ENCODE results near the gene KDF1.

The KDF1 gene

DNA sequence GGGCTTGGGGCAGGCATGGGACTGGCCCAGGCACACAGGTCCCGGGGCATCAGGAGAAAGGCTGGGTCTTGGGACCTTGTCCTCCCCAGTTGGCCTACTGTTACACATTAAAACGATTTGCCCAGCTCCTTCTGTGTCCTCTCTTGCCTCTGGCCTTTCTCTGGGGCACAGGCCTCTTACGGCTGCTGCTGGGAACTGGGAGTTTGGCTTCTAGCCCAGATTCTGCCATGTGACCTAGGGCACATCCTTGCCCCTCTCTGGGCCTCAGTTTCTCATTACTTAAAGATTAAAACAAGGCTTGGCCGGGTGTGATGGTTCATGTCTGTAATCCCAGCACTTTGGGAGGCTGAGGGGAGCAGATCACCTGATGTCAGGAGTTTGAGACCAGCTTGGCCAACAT is 14.0 kb downstream of the KDF1 start:
- no peaks in the 10 kb centered on the region for H3K79me2 ChIP-seq (ENCODE audit: insufficient read depth, low read length)
- no peaks in the 10 kb centered on the region for H3K9me3 ChIP-seq (ENCODE audit: insufficient read depth, low read length)
- H4K20me1 ChIP-seq (ENCODE audit: low read depth, low read length): no peaks in the 10 kb centered on the region
- no peak overlapping the region for H3K9ac ChIP-seq (ENCODE audit: low read length)
- no peak overlapping the region for H3K27ac ChIP-seq (ENCODE audit: low read depth, low read length)
- no peak overlapping the region for H2AFZ ChIP-seq (ENCODE audit: low read depth, low read length, severe bottlenecking)
- peaks cover 8% of the 10 kb centered on the region; the same call in 1 of the 2 replicates for H3K36me3 ChIP-seq (ENCODE audit: low read length)
- H3K4me3 ChIP-seq (ENCODE audit: insufficient read depth, low read length, poor library complexity, severe bottlenecking): no peak overlapping the region
- TF ChIP-seq EZH2phosphoT487 (conservative IDR thresholded peaks at IDR 0.05; ENCODE audit: low read length) (no peak), CTCF (IDR thresholded peaks at IDR 0.05; ENCODE audit: insufficient read depth, low read length, poor library complexity, severe bottlenecking) (no peak)
- 0 out of 2 replicates have a peak, but pooled peaks cover 4% of the 10 kb centered on the region for H3F3A ChIP-seq (ENCODE audit: insufficient read depth)
- H3K9me2 ChIP-seq (replicated peaks; ENCODE audit: insufficient read depth, low read length): no peaks in the 10 kb centered on the region
- no peaks in the 10 kb centered on the region for H3K27me3 ChIP-seq (ENCODE audit: low read length)
- H3K4me2 ChIP-seq (ENCODE audit: low read depth, low read length, poor library complexity, severe bottlenecking): no peak overlapping the region

- H3F3A ChIP-seq (ENCODE audit: insufficient read depth): 0 out of 2 replicates have a peak, but pooled peaks cover 4% of the 10 kb centered on the region
- no peaks in the 10 kb centered on the region for H3K9me2 ChIP-seq (replicated peaks; ENCODE audit: insufficient read depth, low read length)
- no peak overlapping the region for H3K4me2 ChIP-seq (ENCODE audit: low read depth, low read length, poor library complexity, severe bottlenecking)
- H3K79me2 ChIP-seq (ENCODE audit: insufficient read depth, low read length): no peaks in the 10 kb centered on the region
- H2AFZ ChIP-seq (ENCODE audit: low read depth, low read length, severe bottlenecking): no peak overlapping the region
- no peaks in the 10 kb centered on the region for H4K20me1 ChIP-seq (ENCODE audit: low read depth, low read length)
- no peaks in the 10 kb centered on the region for H3K27me3 ChIP-seq (ENCODE audit: low read length)
- no peak overlapping the region for H3K9ac ChIP-seq (ENCODE audit: low read length)
- peaks cover 8% of the 10 kb centered on the region; the same call in 1 of the 2 replicates for H3K36me3 ChIP-seq (ENCODE audit: low read length)
- no peak for TF ChIP-seq CTCF (IDR thresholded peaks at IDR 0.05; ENCODE audit: insufficient read depth, low read length, poor library complexity, severe bottlenecking)
- no peak overlapping the region for H3K4me3 ChIP-seq (ENCODE audit: insufficient read depth, low read length, poor library complexity, severe bottlenecking)
- H3K27ac ChIP-seq (ENCODE audit: low read depth, low read length): no peak overlapping the region
- H3K9me3 ChIP-seq (ENCODE audit: insufficient read depth, low read length): no peaks in the 10 kb centered on the region
These were observed 14.5 kb downstream of the KDF1 start for GRCh38 chr1:26945728-26946127.

GRCh38 chr1:26945138-26945537 is 15.1 kb downstream of the KDF1 start:
- 0 out of 2 replicates have a peak, but pooled peaks cover 4% of the 10 kb centered on the region for H3F3A ChIP-seq (ENCODE audit: insufficient read depth)
- H3K27ac ChIP-seq (ENCODE audit: low read depth, low read length): no peak overlapping the region
- no peaks in the 10 kb centered on the region for H4K20me1 ChIP-seq (ENCODE audit: low read depth, low read length)
- H3K4me2 ChIP-seq (ENCODE audit: low read depth, low read length, poor library complexity, severe bottlenecking): no peak overlapping the region
- H3K79me2 ChIP-seq (ENCODE audit: insufficient read depth, low read length): no peaks in the 10 kb centered on the region
- no peaks in the 10 kb centered on the region for H3K27me3 ChIP-seq (ENCODE audit: low read length)
- no peak overlapping the region for H3K4me3 ChIP-seq (ENCODE audit: insufficient read depth, low read length, poor library complexity, severe bottlenecking)
- H3K9ac ChIP-seq (ENCODE audit: low read length): no peak overlapping the region
- H3K36me3 ChIP-seq (ENCODE audit: low read length): peaks cover 8% of the 10 kb centered on the region; the same call in 1 of the 2 replicates
- TF ChIP-seq CTCF (IDR thresholded peaks at IDR 0.05; ENCODE audit: insufficient read depth, low read length, poor library complexity, severe bottlenecking) (no peak), EZH2phosphoT487 (conservative IDR thresholded peaks at IDR 0.05; ENCODE audit: low read length) (no peak)
- no peak overlapping the region for H2AFZ ChIP-seq (ENCODE audit: low read depth, low read length, severe bottlenecking)
- no peaks in the 10 kb centered on the region for H3K9me2 ChIP-seq (replicated peaks; ENCODE audit: insufficient read depth, low read length)
- no peaks in the 10 kb centered on the region for H3K9me3 ChIP-seq (ENCODE audit: insufficient read depth, low read length)
